Ishikawa (cell line): ENCODE results near the gene RSPH9.

Source experiments
- CEBPB ChIP-seq: IDR thresholded peaks from 2 replicates; pipeline ENCODE4 v1.6.1; 2012
- CREB1 ChIP-seq: IDR thresholded peaks from 2 replicates; pipeline ENCODE4 v1.6.1; 2012; ENCODE audit warnings: low read depth
- EP300 ChIP-seq: IDR thresholded peaks from 2 replicates; pipeline ENCODE4 v1.6.1; 2012; ENCODE audit warnings: borderline replicate concordance
- MAX ChIP-seq: IDR thresholded peaks from 2 replicates; pipeline ENCODE4 v1.6.1; 2012
- NFIC ChIP-seq: IDR thresholded peaks from 2 replicates; pipeline ENCODE4 v1.6.1; 2012
- RAD21 ChIP-seq: IDR thresholded peaks from 2 replicates; pipeline ENCODE4 v1.6.1; 2012; ENCODE audit warnings: low read depth
- REST ChIP-seq: IDR thresholded peaks from 2 replicates; pipeline ENCODE4 v1.6.1; 2012; ENCODE audit warnings: low read depth, mild to moderate bottlenecking
- TAF1 ChIP-seq: IDR thresholded peaks from 2 replicates; pipeline ENCODE4 v1.6.1; 2012; ENCODE audit warnings: low read depth, mild to moderate bottlenecking
- TEAD4 ChIP-seq: IDR thresholded peaks from 2 replicates; pipeline ENCODE4 v1.6.1; 2012

GRCh38 chr6:43606019-43606418 is 38.8 kb upstream of the RSPH9 start:
- TF ChIP-seq EP300 (no peak), MAX (no peak), RAD21 (no peak), NFIC (no peak), TEAD4 (no peak), CEBPB (no peak), REST (no peak), TAF1 (no peak), CREB1 (no peak)
